NB4 (cell line): ENCODE measurements around the gene FN3K.
"Not testable (repeated sequence)": the region's sequence is repeated elsewhere in the genome, so short reads cannot be mapped to it uniquely, and the experiment has no call there.

Experiments
- DNase-seq: peaks from one replicate; pipeline ENCODE4 v3.0.0; 2010; ENCODE audit warnings: low read depth
- H3K4me3 ChIP-seq: one replicate; pipeline ENCODE4 v1.5.1; 2011; ENCODE audit warnings: mild to moderate bottlenecking, low read depth, low read length, moderate library complexity
- MYC ChIP-seq: IDR thresholded peaks from 2 replicates; pipeline ENCODE4 v1.6.1; 2011; ENCODE audit warnings: low read depth, low read length
- POLR2A ChIP-seq: IDR thresholded peaks from 2 replicates; pipeline ENCODE4 v1.6.1; 2011; ENCODE audit warnings: mild to moderate bottlenecking; ENCODE audit not compliant: insufficient read length; ENCODE audit errors: extremely low read depth
- TF ChIP-seq, protein P1 (sequence below): IDR thresholded peaks from 2 replicates; pipeline ENCODE4 v1.6.1; 2011; ENCODE audit warnings: low read depth, low read length
- TF ChIP-seq, protein P2 (sequence below): IDR thresholded peaks from one replicate; pipeline ENCODE4 v1.5.1; 2012; ENCODE audit warnings: low read depth, low read length

FN3K gene

GRCh38 chr17:82779541-82779940 lies 44.1 kb downstream of the FN3K start:
- TF ChIP-seq POLR2A: no peak
- no peak for DNase-seq
- H3K4me3 ChIP-seq: no peak overlapping the region

DNA sequence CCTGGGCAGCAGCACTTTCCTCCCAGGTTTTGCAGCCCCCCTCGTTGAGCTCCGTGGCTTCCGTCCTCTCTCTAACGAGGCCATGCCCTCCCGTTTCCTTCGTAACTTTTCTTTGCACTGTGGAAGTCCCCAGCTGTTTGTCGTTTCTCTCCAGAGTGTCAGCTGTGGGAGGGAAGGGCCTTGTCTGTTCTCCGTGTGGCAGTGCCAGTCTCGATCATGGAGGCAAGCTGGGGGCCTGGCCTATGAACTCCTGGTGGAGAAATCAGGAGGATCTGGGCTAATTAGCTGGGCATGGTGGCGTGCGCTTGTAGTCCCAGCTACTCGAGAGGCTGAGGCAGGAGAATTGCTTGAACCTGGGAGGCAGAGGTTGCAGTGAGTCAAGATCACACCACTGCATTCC lies 44.8 kb downstream of the FN3K start:
- no peak for TF ChIP-seq POLR2A
- TF ChIP-seq, protein P1, sequence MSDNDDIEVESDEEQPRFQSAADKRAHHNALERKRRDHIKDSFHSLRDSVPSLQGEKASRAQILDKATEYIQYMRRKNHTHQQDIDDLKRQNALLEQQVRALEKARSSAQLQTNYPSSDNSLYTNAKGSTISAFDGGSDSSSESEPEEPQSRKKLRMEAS: no peak
- TF ChIP-seq MYC: no peak
- TF ChIP-seq, protein P2, sequence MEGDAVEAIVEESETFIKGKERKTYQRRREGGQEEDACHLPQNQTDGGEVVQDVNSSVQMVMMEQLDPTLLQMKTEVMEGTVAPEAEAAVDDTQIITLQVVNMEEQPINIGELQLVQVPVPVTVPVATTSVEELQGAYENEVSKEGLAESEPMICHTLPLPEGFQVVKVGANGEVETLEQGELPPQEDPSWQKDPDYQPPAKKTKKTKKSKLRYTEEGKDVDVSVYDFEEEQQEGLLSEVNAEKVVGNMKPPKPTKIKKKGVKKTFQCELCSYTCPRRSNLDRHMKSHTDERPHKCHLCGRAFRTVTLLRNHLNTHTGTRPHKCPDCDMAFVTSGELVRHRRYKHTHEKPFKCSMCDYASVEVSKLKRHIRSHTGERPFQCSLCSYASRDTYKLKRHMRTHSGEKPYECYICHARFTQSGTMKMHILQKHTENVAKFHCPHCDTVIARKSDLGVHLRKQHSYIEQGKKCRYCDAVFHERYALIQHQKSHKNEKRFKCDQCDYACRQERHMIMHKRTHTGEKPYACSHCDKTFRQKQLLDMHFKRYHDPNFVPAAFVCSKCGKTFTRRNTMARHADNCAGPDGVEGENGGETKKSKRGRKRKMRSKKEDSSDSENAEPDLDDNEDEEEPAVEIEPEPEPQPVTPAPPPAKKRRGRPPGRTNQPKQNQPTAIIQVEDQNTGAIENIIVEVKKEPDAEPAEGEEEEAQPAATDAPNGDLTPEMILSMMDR: no peak
- no peak overlapping the region for H3K4me3 ChIP-seq
- DNase-seq: no peak

- no peak overlapping the region for H3K4me3 ChIP-seq
- DNase-seq: no peak
- TF ChIP-seq, protein P1: no peak
- TF ChIP-seq MYC (no peak), POLR2A (no peak)
These were observed 45.8 kb downstream of the FN3K start for GRCh38 chr17:82780971-82781893.

- TF ChIP-seq, protein P1: peak; percentile 81
- TF ChIP-seq, protein P2: peak; percentile 93
- TF ChIP-seq POLR2A: no peak
- peak; percentile 80 for TF ChIP-seq MYC
- peak; percentile 83 for DNase-seq
These were observed 46.5 kb downstream of the FN3K start for GRCh38 chr17:82781894-82782274.

GRCh38 chr17:82782657-82783207 lies 47.3 kb downstream of the FN3K start:
- TF ChIP-seq MYC (no peak), POLR2A (no peak)
- TF ChIP-seq, protein P1: no peak
- TF ChIP-seq, protein P2: no peak
- H3K4me3 ChIP-seq: no peak overlapping the region
- DNase-seq: no peak

More at GRCh38 chr17:82781894-82782274, 46.5 kb downstream of the FN3K start:
- no peak overlapping the region for H3K4me3 ChIP-seq

DNA sequence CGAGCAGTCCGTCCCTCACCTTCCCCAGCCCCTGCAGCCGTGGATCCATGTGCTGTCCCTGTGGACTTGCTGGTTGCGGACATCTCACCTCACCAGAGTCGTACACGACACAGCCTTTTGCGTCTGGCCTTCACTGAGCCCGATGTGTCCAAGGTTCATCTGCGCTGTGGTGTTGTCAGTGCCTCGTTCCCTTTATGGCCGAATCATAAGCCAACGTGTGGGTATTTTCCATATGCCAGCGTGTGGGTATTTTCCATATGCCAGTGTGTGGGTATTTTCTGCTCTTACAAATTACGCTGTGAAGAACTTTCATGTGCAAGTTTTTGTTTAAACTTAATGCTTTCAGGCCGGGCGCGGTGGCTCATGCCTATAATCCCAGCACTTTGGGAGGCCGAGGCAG lies 48.1 kb downstream of the FN3K start:
- DNase-seq: no peak
- TF ChIP-seq, protein P1: no peak
- no peak for TF ChIP-seq MYC
- no peak for TF ChIP-seq POLR2A
- TF ChIP-seq, protein P2: no peak
- no peak overlapping the region for H3K4me3 ChIP-seq

DNA sequence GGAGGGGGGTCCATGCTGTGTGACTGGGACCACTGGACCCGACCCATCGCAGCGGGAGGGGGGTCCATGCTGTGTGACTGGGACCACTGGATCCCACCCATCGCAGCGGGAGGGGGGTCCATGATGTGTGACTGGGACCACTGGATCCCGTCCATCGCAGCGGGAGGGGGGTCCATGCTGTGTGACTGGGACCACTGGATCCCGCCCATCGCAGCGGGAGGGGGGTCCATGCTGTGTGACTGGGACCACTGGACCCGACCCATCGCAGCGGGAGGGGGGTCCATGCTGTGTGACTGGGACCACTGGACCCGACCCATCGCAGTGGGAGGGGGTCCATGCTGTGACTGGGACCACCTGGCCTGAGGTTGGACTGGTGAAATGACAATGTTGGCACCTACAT lies 50.2 kb downstream of the FN3K start:
- DNase-seq, H3K4me3 ChIP-seq: not testable (repeated sequence)
